HEK293T (cell line): ENCODE data around the gene ZNF766.

Experiments used
- CTCF ChIA-PET: fragments of 350-600 bp; formaldehyde crosslinking; extraction: SDS; loops from one replicate; lab custom pipeline; 2021; ENCODE audit warnings: antibody characterized with exemption, inconsistent platforms; lab: Yijun Ruan, JAX
- POLR2A ChIA-PET: fragments of 350-600 bp; formaldehyde crosslinking; extraction: SDS; loops from one replicate; lab custom pipeline; 2020; ENCODE audit warnings: antibody characterized with exemption, inconsistent platforms; lab: Yijun Ruan, JAX
- DNase-seq: peaks from one replicate; pipeline ENCODE4 v3.0.0; 2012; ENCODE audit warnings: mixed read lengths; ENCODE audit errors: extremely low spot score
- ARNT ChIP-seq: fragments of 450-650 bp; IDR thresholded peaks from 2 replicates; pipeline ENCODE4 v1.6.1; 2017; ENCODE audit warnings: mild to moderate bottlenecking
- BHLHE40 ChIP-seq: fragments of 450-650 bp; IDR thresholded peaks from 2 replicates; pipeline ENCODE4 v1.6.1; 2016; ENCODE audit warnings: mild to moderate bottlenecking, moderate library complexity, borderline replicate concordance
- CTBP1 ChIP-seq: fragments of 450-650 bp; IDR thresholded peaks from 2 replicates; pipeline ENCODE4 v1.6.1; 2016; ENCODE audit warnings: borderline replicate concordance
- ELF4 ChIP-seq: fragments of 450-650 bp; IDR thresholded peaks from 2 replicates; pipeline ENCODE4 v1.6.1; 2017; ENCODE audit warnings: antibody characterized with exemption
- FOXA1 ChIP-seq: fragments of 450-650 bp; IDR thresholded peaks from 2 replicates; pipeline ENCODE4 v1.6.1; 2016; ENCODE audit warnings: mild to moderate bottlenecking
- FOXK2 ChIP-seq: fragments of 450-650 bp; IDR thresholded peaks from 2 replicates; pipeline ENCODE4 v1.6.1; 2016; ENCODE audit warnings: mild to moderate bottlenecking
- FOXM1 ChIP-seq: fragments of 450-650 bp; IDR thresholded peaks from 2 replicates; pipeline ENCODE4 v1.6.1; 2017; ENCODE audit warnings: mild to moderate bottlenecking, borderline replicate concordance
- HDGF ChIP-seq: fragments of 450-650 bp; IDR thresholded peaks from 2 replicates; pipeline ENCODE4 v1.6.1; 2017; ENCODE audit warnings: antibody characterized with exemption, borderline replicate concordance
- L3MBTL2 ChIP-seq: fragments of 450-650 bp; conservative IDR thresholded peaks from 2 replicates; pipeline ENCODE4 v1.6.1; 2016; ENCODE audit warnings: mild to moderate bottlenecking
- LEF1 ChIP-seq: fragments of 450-650 bp; IDR thresholded peaks from 2 replicates; pipeline ENCODE4 v1.6.1; 2017; ENCODE audit warnings: mild to moderate bottlenecking, borderline replicate concordance
- NFRKB ChIP-seq: fragments of 450-650 bp; IDR thresholded peaks from 2 replicates; pipeline ENCODE4 v1.6.1; 2016; ENCODE audit warnings: mild to moderate bottlenecking, moderate library complexity
- PKNOX1 ChIP-seq: fragments of 450-650 bp; IDR thresholded peaks from 2 replicates; pipeline ENCODE4 v1.6.1; 2016
- SP1 ChIP-seq: fragments of 450-650 bp; IDR thresholded peaks from 2 replicates; pipeline ENCODE4 v1.6.1; 2017
- SUZ12 ChIP-seq: fragments of 450-650 bp; IDR thresholded peaks from 2 replicates; pipeline ENCODE4 v1.6.1; 2016; ENCODE audit warnings: mild to moderate bottlenecking
- TARDBP ChIP-seq: fragments of 450-650 bp; IDR thresholded peaks from 2 replicates; pipeline ENCODE4 v1.6.1; 2016
- ZNF384 ChIP-seq: fragments of 450-650 bp; IDR thresholded peaks from 2 replicates; pipeline ENCODE4 v1.6.1; 2016

The ZNF766 gene

GRCh38 chr19:52227196-52227940, 42.0 kb upstream of the ZNF766 start:
- CTCF ChIA-PET: no interaction called here
- DNase-seq: no peak
- no peak for TF ChIP-seq ZNF384
- TF ChIP-seq FOXM1: no peak
- TF ChIP-seq FOXK2: no peak
- TF ChIP-seq ELF4: no peak
- TF ChIP-seq ARNT: no peak
- TF ChIP-seq PKNOX1: no peak
- TF ChIP-seq L3MBTL2: no peak
- no peak for TF ChIP-seq HDGF
- no peak for TF ChIP-seq SUZ12
- TF ChIP-seq TARDBP: no peak
- TF ChIP-seq NFRKB: no peak
- no peak for TF ChIP-seq BHLHE40
- TF ChIP-seq FOXA1: no peak
- TF ChIP-seq SP1: no peak
- TF ChIP-seq LEF1: no peak
- TF ChIP-seq CTBP1: no peak
- POLR2A ChIA-PET: no interaction called here

- CTCF ChIA-PET: no interaction called here
Measured at GRCh38 chr19:52227980-52228379, 41.4 kb upstream of the ZNF766 start.

GRCh38 chr19:52229524-52229923, 39.9 kb upstream of the ZNF766 start:
- TF ChIP-seq L3MBTL2 (no peak), BHLHE40 (no peak), PKNOX1 (no peak), ELF4 (no peak), NFRKB (no peak), CTBP1 (no peak), ZNF384 (no peak), FOXM1 (no peak), SUZ12 (no peak), LEF1 (no peak), SP1 (no peak), FOXA1 (no peak)
- POLR2A ChIA-PET: interaction anchor here (1.1 kb wide), 1 partner anchor 40 kb away, joined by 3 read pairs; no protein-coding TSS in a partner anchor
- CTCF ChIA-PET: no interaction called here

More at GRCh38 chr19:52227980-52228379, 41.4 kb upstream of the ZNF766 start:
- POLR2A ChIA-PET: no interaction called here
- no peak for DNase-seq
- TF ChIP-seq PKNOX1 (no peak), CTBP1 (no peak), L3MBTL2 (no peak), FOXA1 (no peak), ELF4 (no peak), ARNT (no peak), HDGF (no peak), LEF1 (no peak), BHLHE40 (no peak), TARDBP (no peak), FOXM1 (no peak), SP1 (no peak), FOXK2 (no peak)

GRCh38 chr19:52230685-52231084, 38.7 kb upstream of the ZNF766 start:
- no peak for DNase-seq
- ChIA-PET CTCF (no interaction called here), POLR2A (no interaction called here)
- TF ChIP-seq FOXM1: no peak
- TF ChIP-seq FOXA1: no peak
- TF ChIP-seq LEF1: no peak
- no peak for TF ChIP-seq NFRKB
- no peak for TF ChIP-seq BHLHE40
- no peak for TF ChIP-seq L3MBTL2
- no peak for TF ChIP-seq HDGF

More at GRCh38 chr19:52229524-52229923, 39.9 kb upstream of the ZNF766 start:
- DNase-seq: no peak

- ChIA-PET CTCF (no interaction called here), POLR2A (no interaction called here)
- DNase-seq: no peak
Measured at GRCh38 chr19:52231154-52231910, 38.1 kb upstream of the ZNF766 start.

More at GRCh38 chr19:52231154-52231910, 38.1 kb upstream of the ZNF766 start:
- TF ChIP-seq FOXA1: no peak
- TF ChIP-seq CTBP1: no peak
- TF ChIP-seq SP1: no peak
- no peak for TF ChIP-seq ELF4
- no peak for TF ChIP-seq ARNT
- TF ChIP-seq NFRKB: no peak
- no peak for TF ChIP-seq TARDBP
- no peak for TF ChIP-seq FOXM1
- no peak for TF ChIP-seq HDGF
- no peak for TF ChIP-seq ZNF384
- no peak for TF ChIP-seq SUZ12
- TF ChIP-seq FOXK2: no peak
- TF ChIP-seq LEF1: no peak
- no peak for TF ChIP-seq BHLHE40
- no peak for TF ChIP-seq L3MBTL2
